GM19395 (cell line): Measurements from ENCODE around the gene PPP2R3A.

Experiments used
- ATAC-seq: cut with Tn5 transposase; IDR thresholded peaks from one replicate; pipeline ENCODE4 v1.9.1; 2021; ENCODE audit warnings: mild to moderate bottlenecking, moderate library complexity; ENCODE audit not compliant: unreplicated experiment

The PPP2R3A gene

DNA sequence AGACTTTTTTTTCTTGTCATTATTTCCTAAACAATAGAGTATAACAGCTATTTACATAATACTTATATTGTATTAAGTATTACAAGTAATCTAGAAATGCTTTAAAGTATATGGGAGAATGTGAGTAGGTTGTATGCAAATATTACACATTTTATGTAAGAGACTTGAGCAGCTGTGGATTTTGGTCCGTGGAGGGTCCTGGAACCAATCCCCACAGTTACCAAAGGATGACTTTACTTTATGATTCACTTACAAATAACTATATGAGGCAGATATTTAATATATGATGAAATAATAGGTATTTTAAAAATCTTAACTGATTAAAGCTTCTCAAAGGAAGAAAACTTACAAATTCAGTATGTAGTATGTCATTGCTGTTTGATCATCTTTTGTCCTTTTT lies 56.3 kb downstream of the PPP2R3A start:
- no peak for ATAC-seq

GRCh38 chr3:136022529-136023263 lies 57.2 kb downstream of the PPP2R3A start:
- ATAC-seq: no peak

GRCh38 chr3:136023264-136023978 lies 57.9 kb downstream of the PPP2R3A start:
- ATAC-seq: no peak

DNA sequence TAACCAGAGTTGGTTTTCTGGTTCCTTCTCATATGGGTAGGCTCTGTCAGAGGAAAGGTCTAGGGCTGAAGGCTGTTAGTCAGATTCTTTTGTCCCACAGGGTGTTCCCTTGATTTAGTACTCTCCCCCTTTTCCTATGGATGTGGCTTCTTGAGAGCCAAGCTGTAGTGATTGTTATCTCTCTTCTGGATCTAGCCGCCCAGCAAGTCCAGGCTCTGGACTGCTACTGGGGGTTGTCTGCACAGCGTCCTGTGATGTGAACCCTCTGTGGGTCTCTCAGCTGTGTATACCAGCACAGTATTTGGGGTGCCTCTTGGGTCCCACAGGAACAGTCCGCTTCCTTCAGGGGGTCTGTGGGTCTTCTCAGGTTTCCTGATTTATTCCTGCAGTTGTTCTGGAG lies 70.8 kb downstream of the PPP2R3A start:
- no peak for ATAC-seq

- no peak for ATAC-seq
Observed at GRCh38 chr3:136038668-136039067, 73.1 kb downstream of the PPP2R3A start.

DNA sequence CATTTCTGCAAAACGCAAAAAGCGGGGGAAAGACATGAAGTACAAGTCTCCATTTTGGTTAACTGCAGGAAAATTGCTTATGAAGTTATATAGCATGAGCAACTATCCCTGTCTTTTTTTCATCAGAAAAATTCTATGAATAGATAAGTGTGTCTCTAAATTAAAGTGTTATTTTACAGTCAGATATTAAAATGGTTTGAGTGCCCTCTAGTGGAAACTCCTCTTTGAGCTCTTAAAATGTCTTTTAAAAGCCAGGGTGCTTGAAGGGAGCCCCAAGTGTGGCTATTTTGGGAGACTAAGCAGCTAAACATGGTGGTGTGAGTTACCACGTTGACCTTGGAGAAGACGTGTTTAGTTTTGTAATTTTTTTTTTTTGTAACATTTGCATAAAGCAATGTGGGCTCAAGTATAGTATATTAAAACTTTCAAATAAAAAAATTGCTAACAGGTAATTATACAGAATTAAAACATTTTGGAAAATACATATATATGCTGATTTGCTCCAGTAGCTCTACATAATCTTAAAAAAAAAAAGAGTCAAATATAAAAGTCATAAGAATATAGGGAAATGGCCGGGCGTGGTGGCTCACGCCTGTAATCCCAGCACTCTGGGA lies 77.2 kb downstream of the PPP2R3A start:
- ATAC-seq: no peak

DNA sequence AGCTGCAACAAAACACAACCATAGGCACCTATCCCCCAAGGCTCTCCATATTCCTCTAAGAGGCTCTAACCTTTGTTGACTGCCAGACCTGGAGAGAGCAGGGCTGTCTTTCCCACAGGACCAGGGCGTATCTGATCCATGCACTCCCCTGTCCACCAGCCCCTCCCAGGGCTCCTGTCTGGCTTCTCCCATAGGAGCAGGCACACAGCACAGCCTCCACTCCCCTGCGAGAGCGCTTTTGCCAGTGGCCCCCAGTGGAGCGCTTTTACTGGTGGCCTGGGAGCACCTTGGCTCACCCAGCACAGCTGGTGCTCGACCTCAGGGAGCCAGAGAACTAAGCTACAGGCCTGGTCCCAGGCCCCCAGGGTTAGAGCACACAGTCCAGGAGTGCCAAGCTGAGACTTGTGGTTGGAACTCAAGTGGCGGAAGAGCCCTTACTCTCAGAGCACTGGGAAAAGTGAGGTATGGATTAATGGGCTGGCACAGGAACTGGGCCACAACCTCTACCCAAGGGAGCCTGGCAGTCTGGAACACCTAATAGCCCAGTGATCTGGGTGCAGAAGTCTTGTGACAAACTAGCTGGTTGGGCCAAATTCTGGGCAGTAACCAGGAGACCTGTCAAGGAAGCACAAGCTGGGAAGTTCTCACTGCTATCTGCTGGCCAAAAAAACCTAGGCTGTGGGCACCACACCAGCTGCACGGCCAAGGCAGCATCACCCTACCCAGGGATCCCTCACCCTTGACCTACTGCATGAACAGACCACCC lies 79.6 kb downstream of the PPP2R3A start:
- ATAC-seq: no peak

- no peak for ATAC-seq
Observed at GRCh38 chr3:136048068-136048467, 82.5 kb downstream of the PPP2R3A start.

- no peak for ATAC-seq
Observed at GRCh38 chr3:136050250-136050649, 84.7 kb downstream of the PPP2R3A start.

GRCh38 chr3:136055491-136055890 lies 90.0 kb downstream of the PPP2R3A start:
- no peak for ATAC-seq

DNA sequence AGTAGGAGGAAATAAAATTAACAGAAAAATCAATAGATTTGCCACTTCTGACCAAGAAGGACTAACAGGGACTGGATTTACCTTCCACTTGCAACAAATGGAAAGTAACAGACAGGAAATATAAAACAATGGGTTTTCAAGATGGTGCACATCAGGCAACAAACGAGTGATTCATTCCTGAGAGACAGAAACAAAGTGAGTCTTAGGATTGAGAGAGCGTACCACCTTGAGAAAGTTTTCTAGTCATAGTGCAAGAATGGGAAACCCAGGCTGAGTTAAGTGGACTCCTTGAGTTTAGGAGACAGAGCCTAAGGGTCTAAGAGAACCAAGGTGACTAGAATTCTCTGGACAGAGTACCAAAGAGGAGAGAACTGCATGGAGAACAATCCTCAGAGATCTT lies 101.7 kb downstream of the PPP2R3A start:
- no peak for ATAC-seq

GRCh38 chr3:136068708-136069107 lies 103.2 kb downstream of the PPP2R3A start:
- ATAC-seq: no peak

- no peak for ATAC-seq
Observed at GRCh38 chr3:136069933-136070332, 104.4 kb downstream of the PPP2R3A start.

DNA sequence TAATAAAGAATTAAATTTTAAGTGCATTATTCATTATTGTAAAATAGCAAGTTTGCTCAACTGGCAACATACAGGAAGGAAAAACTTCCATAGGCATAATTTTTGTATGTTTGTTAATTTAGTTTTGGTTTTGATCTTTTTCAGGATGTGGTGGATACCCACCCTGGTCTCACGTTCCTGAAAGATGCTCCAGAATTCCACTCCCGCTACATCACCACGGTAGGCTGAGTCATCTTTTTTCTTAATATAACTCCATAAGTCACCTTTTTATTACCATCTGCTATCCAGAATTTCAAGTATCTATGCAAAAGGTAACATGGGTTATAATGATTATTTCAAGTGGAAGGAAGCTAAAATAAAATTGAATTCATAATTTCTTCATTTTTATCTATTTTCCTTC lies 104.8 kb downstream of the PPP2R3A start:
- no peak for ATAC-seq

- no peak for ATAC-seq
Observed at GRCh38 chr3:136070953-136071949, 105.7 kb downstream of the PPP2R3A start.

- ATAC-seq: no peak
Observed at GRCh38 chr3:136074546-136075170, 109.1 kb downstream of the PPP2R3A start.

- ATAC-seq: no peak
Observed at GRCh38 chr3:136075218-136075808, 109.8 kb downstream of the PPP2R3A start.

- ATAC-seq: no peak
Observed at GRCh38 chr3:136075811-136076210, 110.3 kb downstream of the PPP2R3A start.
